PC-9 (cell line): Measurements from ENCODE around the gene SFMBT2.

Experiments used
- EZH2 ChIP-seq: fragments of 200-600 bp; sonication (generic); IDR thresholded peaks from 2 replicates; pipeline ENCODE4 v1.8.0; 2017; ENCODE audit warnings: antibody characterized with exemption, low read depth
- TF ChIP-seq, protein P1 (sequence below): fragments of 200-600 bp; sonication (generic); conservative IDR thresholded peaks from 2 replicates; pipeline ENCODE4 v1.6.1; 2017; ENCODE audit warnings: mixed run types, antibody characterized with exemption, mild to moderate bottlenecking, moderate library complexity

- TF ChIP-seq, protein P1, sequence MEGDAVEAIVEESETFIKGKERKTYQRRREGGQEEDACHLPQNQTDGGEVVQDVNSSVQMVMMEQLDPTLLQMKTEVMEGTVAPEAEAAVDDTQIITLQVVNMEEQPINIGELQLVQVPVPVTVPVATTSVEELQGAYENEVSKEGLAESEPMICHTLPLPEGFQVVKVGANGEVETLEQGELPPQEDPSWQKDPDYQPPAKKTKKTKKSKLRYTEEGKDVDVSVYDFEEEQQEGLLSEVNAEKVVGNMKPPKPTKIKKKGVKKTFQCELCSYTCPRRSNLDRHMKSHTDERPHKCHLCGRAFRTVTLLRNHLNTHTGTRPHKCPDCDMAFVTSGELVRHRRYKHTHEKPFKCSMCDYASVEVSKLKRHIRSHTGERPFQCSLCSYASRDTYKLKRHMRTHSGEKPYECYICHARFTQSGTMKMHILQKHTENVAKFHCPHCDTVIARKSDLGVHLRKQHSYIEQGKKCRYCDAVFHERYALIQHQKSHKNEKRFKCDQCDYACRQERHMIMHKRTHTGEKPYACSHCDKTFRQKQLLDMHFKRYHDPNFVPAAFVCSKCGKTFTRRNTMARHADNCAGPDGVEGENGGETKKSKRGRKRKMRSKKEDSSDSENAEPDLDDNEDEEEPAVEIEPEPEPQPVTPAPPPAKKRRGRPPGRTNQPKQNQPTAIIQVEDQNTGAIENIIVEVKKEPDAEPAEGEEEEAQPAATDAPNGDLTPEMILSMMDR: no peak
- no peak for TF ChIP-seq EZH2
Observed at GRCh38 chr10:7405637-7406036, 5.2 kb downstream of the SFMBT2 start.
